NCI-H2196 (cell line): ENCODE results near the gene EZH1.

Experiments
- DNase-seq: peaks from one replicate; lab custom pipeline; 2025; ENCODE audit not compliant: unreplicated experiment; lab: John Stamatoyannopoulos, UW

The EZH1 gene

GRCh38 chr17:42684929-42685556 is 59.8 kb downstream of the EZH1 start:
- no peak for DNase-seq

DNA sequence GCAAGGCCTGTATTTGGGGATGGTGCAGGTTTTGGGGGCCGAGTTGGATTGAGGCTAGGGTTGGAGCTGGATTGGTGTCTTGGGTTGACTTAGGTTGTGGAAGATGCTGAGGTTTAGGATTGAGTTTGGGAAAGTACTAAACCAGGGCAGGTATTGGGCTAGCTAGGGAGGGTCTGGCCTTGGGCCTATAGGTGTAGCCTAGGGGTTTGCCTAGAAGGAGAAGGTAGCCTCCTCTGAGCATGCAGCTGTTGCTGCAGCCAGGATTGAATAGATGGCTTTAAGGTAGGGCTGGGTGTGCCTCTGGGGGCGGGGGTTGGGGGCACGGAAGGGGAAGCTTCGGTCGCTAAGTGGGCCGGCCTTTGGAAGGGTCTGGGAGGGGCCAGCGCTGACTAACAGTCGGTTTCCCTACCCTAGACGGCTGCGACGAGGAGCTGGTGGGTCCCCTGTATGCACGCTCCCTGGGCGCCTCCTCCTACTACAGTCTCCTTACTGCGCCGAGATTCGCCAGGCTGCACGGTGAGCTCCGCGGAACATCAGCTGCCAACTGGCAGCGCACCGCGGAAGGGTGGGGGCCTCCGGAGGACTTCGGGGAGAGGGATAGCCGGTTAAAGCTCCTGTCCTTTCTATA is 61.3 kb downstream of the EZH1 start:
- no peak for DNase-seq

DNA sequence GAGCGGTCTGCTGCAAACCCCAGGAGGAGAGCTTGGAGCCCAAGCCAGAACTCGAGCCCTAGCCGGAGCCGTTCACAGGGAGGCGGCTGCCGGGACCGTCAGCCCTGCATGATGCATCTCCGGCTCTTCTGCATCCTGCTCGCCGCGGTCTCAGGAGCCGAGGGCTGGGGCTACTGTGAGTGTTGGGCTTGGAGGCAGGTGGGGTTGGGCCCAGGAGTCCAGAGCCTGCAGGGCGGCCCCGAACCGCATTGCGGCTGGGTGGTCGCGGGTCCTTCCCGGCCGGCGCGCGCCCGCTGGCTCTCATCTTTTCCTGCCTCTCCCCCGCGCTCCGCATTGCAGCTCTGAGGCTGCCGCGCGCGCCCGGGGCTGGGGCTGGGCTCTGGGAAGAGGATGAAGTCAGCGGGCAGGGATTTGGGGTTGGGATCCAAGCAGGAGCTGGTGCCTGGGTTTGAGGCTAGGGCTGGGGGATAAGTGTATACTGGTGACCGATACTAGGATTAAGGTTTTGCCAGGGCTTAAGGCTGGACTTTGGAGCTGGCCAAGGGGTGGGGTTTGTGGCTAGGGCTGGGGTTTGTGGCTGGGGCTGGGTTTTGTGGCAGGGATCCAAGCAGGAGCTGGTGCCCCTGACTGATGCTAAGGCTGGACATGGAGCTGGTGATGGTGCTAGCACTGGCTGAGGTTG is 62.0 kb downstream of the EZH1 start:
- DNase-seq = no peak

DNA sequence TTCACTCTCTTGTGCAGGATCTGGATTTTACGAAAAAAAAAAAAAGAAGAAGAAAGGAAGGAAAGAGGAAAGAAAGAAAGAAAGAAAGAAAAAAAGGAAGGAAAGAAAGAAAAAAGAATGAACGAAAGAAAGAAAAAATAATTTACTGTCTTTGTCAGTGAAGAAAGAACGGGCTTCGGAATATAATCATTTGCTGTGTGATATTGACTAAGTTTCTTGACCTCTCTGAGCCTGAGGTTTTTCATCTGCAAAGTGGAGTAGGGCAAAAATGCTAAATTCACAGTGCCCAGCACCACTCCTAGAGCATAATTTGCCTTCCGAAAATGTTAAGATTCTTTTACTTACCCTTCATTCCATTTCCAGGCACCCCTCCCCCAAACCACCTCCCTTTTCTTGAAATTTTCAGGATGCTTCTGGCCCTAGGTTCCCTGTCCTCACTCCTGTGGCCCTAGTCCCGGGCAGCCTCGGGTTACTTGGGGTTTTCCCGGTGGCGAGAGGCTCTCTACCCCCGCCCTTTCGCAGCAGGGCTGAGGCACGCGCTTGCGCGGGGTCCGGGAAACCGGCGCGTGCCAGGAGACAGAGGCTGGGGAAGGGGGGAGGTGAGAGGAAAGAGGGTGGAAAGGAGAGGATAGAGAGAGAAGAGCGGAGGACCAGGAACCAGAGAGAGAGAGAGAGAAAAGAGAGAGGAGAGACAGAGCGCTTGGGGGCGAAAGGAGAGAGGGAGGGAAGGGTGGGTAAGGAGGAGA is 62.7 kb downstream of the EZH1 start, which contains the start of gene CNTNAP1:
Gene CNTNAP1, plus strand, starts transcription at position 556 of the 746 bp plus-strand sequence. CDS start 299 bp downstream, outside the sequence.
- DNase-seq = no peak

- no peak for DNase-seq
These were observed 64.5 kb downstream of the EZH1 start for GRCh38 chr17:42680331-42680808.

DNA sequence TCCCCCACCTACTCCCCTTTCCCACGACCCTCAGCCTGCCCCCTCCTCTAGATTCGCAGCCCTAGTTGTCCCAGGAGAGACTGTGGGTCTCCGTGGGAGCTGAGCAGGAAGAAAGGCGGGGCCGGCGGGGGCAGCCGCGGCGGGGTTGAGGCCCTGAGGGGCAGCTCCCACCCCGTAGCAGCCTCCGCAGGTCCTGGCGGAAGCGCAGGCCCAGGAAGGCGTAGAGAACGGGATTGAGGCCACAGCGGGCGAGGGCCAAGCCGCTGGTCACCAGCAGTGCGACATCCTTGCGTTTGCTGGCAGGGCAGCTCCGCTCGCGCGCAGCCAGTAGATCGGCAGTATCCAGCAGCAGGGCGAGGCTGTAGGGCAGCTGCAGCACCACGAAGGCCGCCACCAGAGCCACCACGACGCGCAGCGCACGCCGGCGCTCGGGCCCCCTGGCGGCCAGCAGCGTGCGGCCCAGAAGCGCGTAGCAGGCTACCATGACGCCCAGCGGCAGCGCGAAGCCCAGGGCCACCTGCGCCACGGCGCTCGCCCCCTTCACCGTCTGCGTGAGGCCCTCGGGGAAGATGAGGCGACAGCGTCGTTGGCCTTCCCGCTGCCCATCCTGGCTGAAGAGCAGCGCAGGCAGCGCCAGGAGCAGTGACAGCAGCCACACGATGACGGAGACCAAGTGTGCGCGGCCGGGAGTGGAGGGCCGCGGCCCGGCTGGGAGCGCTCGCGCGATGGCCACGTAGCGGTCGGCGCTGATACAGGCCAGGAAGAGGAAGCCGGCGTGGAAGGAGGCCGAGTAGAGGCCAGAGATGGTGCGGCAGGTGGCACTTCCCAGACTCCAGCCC is 65.1 kb downstream of the EZH1 start:
- DNase-seq = no peak

DNA sequence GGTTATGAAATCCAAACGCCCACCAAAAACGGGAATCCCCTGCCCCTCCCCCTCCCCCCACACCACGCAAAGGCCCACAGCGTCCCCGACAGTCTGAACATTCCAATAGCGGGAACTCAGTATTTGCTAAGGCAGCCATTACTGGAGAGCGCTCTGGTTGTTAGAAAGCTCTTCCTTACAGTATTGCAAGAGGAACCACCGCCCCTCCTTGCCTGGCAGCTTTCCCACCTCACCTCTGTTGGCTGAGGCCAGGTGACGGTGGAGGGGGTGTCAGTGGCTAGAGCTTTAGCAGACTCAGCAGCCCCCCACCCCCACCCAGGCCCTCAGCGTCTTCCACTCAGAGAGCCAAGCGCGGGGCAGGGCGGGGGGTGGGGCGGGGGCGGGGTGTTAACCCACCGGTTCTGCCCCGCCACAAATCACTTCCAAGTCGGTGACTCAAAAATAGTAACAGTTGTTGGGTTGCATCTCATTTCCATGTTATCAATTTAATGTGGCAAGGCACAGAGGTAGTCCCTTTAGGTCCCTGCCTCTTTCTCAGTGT is 65.8 kb downstream of the EZH1 start:
- DNase-seq = peak; percentile 24

DNA sequence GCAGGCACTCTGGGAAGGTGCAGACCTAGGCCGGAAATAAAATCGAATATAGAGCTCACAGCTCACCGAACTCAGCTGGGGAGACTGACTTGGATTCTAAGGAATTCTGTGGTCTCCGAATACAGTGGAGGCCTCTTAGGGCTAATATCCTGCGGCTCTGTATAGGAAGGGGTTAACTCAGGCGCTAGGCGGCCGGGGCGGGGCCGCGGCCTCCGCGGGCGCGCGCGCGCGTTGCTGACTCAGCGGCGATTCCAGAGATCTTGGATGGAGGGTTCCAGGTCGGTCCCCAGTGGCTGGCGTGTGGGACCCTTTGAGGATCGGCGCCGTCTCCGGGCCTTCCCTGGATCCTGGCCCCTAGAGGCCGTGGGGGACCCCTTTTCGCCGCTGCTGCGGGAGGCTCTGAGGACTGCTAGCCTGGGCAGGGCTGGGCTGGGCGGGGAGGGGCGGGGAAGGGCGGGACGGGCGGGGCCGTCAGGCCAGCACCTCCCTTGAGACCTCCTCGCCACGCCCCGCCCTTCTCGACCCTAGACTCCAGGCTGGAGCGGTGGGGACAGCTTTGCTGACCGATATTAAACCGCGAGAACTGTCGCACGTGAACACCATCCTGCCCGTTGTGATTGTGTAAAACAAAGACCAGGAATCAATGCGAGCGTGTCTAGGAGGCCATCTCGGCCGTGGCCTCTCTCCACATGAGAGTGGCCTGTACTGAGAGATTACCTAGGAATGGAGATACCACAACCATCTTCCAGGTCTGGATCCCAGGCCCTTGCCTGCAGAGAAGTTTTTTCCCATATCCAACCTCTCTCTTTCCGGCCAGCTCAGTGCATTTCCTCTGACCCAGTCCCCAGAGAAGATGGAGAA is 66.7 kb downstream of the EZH1 start:
- peak; percentile 69 for DNase-seq

DNA sequence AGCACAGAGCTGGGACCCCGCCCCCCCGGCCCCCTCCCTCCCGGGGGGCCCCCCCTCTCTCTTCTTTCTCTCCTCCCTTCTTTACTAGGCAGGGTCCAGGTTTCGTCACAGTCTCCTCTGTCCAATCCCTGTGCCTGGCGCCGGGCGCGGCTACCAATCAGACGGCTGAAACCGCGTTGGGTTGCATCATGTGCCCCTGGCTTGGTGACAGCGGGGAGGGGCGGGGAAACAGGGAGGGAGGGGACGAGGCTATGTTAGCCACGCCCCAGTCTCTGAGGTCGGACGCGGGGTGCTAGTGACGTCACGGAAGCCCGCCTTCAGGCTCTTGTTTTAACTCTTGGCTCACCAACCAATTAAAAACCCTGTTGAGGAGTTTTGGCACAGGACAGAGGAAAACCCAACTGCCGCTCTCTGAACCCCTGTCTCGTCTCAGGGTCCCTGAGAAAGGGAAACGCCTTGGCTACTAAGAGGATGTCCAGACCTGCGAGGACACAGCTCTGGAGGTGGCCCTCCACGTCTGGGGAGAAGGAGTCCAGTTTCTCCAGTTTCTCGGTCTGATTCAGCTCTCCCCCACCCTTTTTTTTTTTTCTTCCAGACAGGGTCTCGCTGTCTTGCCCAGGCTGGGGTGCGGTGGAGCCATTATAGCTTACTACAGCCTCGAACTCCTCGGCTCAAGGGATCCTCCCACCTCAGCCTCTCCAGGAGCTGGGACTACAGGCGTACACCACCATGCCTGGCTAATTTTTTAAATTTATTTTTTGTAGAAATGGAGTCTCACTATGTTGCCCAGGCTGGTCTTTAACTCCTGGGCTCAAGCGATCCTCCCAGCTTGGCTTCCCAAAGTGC is 67.6 kb downstream of the EZH1 start:
- peak; percentile 92 for DNase-seq

DNA sequence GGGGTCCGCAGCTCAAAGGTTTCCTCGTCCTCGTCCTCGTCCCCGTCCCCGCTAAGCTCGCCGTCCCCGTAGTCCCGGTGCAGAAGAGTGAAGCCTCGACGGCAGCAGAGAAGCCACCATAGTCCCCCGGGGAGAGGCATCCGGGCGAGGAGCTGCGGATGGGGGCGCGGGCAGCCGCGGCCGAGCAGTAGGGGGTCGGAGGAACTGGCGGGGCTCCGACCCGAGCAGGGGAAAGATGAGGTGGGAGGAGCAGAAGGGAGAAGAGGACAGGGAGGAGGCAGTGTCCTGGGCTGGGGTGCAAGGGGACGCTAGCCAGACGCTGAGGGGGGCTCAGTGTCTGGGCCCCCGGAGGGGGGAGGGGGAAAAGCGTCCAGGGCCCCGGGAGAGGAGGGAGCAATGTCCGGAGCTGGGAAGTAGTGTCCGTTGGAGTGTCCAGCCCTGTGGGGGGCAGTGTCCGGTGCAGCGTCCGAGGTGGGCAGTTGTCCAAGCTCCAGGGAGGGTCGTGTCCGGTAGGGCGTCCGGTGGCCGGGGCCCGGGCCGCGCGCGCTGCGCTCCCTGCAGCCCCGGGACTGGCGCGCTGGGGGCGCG is 68.3 kb downstream of the EZH1 start, which contains the start of gene PLEKHH3:
Gene PLEKHH3, minus strand, starts transcription at position 571 of the 588 bp plus-strand sequence. Its CDS starts 431 bp downstream, at position 140.
- peak; percentile 41 for DNase-seq

- peak; percentile 10 for DNase-seq
These were observed 68.8 kb downstream of the EZH1 start for GRCh38 chr17:42675965-42676423.

- no peak for DNase-seq
These were observed 69.4 kb downstream of the EZH1 start for GRCh38 chr17:42675348-42675964.

- DNase-seq = peak; percentile 15
These were observed 70.0 kb downstream of the EZH1 start for GRCh38 chr17:42674755-42675347.

- DNase-seq = no peak
These were observed 70.7 kb downstream of the EZH1 start for GRCh38 chr17:42673885-42674754.

GRCh38 chr17:42673266-42673884 is 71.5 kb downstream of the EZH1 start:
- no peak for DNase-seq
